G401 (cell line): ENCODE data around the gene MXRA8. TPM values are rescaled to one million over a fixed set of nuclear protein-coding genes. Genes with fewer than 3 reads are reported as not detected.
A peak's percentile ranks its signal among the peaks of the same experiment; 100 is the strongest.
"Not testable (repeated sequence)": the region's sequence is repeated elsewhere in the genome, so short reads cannot be mapped to it uniquely, and the experiment has no call there.

Experiments used
- DNase-seq: peaks from one replicate; pipeline ENCODE4 v3.0.0-alpha.2; 2015; ENCODE audit warnings: low spot score
- in situ Hi-C: cut with HindIII; loops from 2 replicates; pipeline ENCODE4 v1.10.0; 2016; ENCODE audit warnings: low sequenced_read_pairs, mixed read lengths
- total RNA-seq: library from RNA; depleted of rRNA; stranded (reverse); fragments of >200 nt; shearing (Covaris generic); gene quantifications from 2 replicates; pipeline ENCODE4 v1.2.3, GENCODE V29; 2014; rRNA removed

The MXRA8 gene
- 23.0 and 26.7 TPM in 2 replicates for total RNA-seq

DNA sequence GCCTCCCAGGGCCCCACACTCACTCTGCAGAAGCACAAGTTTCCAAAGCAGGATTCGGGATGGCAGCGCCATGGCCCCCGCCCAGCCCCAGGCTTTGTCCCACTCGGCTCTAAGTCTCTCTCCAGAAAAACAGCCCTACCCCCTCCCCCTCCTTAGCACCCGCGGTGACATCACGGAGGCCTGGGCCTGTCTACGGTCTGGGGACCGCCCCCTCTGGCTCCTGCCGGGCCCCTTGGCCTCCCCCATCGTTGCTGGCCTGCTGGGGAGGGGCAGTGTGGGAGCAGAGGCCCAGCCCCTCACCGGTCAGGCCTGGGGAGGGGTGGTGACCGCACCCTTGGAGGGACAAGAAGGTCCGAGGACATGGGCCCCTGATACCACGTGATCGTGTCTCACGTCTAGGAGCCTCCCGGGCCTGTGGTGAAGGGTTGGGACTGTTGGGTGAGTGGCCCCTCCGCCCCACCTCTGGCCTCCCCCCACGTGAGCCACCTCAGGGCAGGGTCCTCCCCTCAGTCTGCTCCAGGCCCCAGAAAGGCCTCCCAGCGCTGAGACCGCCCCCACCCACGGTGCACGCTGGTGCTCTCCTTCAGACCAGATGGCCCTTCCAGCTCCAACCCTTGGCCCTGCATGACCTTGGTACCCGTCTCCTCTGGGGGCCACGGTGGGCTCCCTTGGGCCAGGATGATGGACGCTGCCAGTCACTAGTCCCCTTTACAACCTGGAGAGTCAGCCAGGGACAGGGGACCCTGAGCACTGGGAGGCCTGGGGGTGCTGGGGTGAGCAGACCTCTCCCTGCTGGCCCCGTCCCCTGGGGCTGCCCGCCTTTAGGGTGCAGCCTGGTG lies at the start of gene MXRA8:
Gene MXRA8 (minus strand): TSS at position 123 of the 839 bp plus-strand sequence. CDS start 51 bp downstream, at position 72.
- in situ Hi-C loops, result no loop called here

GRCh38 chr1:1407636-1408318 lies 49.4 kb upstream of the MXRA8 start:
- DNase-seq, result no peak
- in situ Hi-C loops, result no loop called here

More for the DNA sequence above, at the start of gene MXRA8:
- no peak for DNase-seq

- in situ Hi-C loops, result no loop called here
- DNase-seq, result peak; percentile 90
Observed at GRCh38 chr1:1406821-1407635, 48.7 kb upstream of the MXRA8 start, which contains the start of gene MRPL20. Gene MRPL20 (minus strand): TSS chr1:1407293. CDS start chr1:1407217, 76 bp downstream.

DNA sequence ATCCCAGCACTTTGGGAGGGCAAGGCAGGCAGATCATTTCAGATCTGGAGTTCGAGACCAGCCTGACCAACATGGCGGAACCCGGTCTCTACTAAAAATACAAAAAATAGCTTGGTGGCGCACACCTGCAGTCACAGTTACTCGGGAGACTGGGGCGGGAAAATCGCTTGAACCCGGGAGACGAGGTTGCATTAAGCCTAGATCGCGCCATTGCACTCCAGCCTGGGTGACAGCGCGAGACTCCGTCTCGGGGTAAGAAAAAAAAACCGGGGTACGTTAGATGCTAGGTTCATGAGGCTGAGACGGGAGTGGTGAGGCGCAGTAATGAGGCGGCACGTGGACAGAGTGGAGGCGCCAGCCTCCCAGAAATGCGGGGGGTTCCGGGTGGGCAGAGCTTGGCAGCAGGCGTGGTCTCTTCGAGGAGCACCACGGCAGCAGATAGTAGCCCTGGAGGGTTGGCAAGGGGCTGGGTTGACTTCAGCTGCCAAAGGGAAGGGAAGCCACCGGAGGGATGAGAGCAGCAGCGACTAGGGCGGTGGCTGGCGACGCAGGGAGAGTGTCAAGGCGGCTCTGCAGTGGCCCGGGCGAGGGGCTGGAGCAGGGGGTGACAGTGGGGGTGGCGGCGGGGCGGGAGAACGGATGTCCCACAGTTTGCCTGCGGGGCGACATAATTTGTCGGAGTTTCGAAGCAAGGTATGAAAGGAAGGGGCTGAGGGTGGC lies 47.9 kb upstream of the MXRA8 start:
- in situ Hi-C loops, result no loop called here
- DNase-seq, result no peak

GRCh38 chr1:1403653-1404052 lies 45.3 kb upstream of the MXRA8 start:
- in situ Hi-C loops, result no loop called here
- no peak for DNase-seq

- in situ Hi-C loops, DNase-seq: not testable (repeated sequence)
Observed at GRCh38 chr1:1402901-1403392, 44.6 kb upstream of the MXRA8 start.

GRCh38 chr1:1402072-1402900 lies 43.9 kb upstream of the MXRA8 start:
- DNase-seq, result peak; percentile 40
- in situ Hi-C loops, result no loop called here

DNA sequence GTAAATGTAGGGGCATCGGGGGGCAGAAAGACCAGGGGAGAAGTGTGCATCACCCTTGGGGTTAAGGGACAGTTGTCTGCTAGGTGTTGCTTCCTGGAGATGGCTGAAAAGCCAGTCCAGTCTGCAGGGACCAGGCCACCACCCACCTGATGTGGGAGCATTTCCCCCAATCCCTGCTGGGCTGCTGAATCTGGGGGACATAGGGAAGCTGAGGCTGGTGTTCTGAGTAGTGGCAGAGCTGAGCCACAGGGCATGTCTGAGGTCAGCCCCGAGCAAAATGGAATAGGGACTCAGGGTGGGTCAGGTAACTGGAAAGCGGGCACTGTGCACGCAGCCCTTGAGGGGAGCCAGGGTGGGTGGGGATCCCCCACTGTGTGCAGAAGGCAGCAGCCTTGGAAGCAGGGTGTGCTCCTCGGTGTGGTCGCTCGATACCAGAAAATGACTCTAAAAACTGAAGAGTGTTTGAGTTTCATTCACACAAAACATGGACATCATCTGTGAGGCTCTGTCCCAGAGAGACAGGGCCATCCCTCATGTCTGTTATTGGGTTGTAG lies 43.2 kb upstream of the MXRA8 start:
- in situ Hi-C loops, result no loop called here
- no peak for DNase-seq

DNA sequence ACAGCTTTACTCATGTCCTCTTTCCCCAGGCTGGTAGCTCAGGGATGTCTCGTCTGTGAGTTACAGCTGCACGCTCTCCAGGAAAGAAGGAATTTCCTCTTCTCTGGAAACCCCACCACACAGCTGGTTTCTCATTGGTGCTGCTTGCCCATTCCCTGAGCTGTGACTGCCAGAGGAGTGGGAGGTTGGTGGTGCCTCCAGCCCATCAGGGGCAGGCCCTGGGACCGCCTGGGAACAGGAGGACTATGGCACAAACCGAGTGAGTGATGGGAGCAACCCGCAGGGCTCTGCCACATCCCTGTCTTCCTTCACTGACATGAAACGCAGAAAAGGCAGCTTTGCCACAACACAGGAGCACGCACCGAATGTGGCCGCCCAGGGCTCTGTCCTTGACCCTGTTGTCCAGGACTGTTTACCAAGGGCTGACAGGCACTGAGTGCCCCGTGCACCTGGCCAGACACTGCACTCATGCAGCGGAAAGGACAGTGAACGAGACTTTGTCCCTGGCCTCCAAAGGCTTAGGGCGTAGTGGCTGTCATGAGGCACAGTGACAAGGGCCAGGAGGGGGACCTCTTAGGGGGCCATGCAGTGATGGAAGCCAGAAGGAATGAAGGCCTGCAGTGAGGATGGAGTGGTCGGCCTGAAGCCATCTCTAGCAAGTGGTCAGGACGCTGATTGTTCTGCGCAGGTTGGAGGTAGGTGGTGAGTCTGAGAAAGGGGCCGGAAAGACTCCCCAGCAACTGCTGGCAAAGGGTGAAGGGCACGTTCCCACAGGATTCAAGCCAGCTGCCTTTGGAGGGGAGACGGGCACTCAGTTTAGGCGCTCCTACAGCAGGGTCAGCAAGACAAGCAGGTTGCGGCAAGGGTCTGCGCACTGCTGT lies 42.5 kb upstream of the MXRA8 start:
- DNase-seq, result no peak
- in situ Hi-C loops, result no loop called here

DNA sequence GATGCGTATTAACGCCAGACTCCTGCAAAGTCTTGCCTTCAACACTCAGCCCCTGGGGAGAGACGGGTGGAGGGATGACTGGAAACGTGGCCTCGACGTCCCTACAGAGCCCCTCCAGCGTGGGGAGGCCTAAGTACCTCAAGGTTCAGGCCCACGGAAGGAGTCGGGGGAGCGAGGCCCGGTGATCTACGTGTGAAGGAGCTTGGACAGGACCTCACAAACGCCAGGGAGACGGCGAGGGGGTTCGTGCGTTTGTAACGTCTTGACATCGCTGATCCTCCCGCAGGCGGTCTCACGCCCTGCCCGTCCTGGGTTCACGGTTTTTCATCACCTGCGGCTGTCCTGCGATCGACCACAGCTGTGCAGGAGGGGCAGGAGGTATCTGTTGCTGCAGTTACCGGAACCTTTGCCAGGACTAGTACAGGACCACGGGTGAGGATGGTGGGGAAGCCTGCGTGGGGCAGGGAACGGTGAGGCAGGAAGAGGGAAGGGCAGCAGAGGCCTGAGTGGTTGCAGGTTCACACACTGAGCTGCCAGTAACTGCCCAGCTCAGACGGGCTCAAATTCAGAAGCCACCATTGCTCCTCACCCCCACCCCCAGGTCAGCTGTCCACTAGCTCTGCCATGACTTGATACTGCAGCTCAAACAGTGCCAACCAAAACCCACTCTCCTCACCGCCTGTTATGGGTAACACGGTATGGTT lies 41.7 kb upstream of the MXRA8 start:
- no peak for DNase-seq
- in situ Hi-C loops, result no loop called here

- in situ Hi-C loops, result no loop called here
- peak; percentile 94 for DNase-seq
Observed at GRCh38 chr1:1399187-1399871, 41.0 kb upstream of the MXRA8 start, which contains the start of gene CCNL2. Gene CCNL2 (minus strand): TSS chr1:1399335. CDS start chr1:1399306, 29 bp downstream.

- no peak for DNase-seq
- in situ Hi-C loops, result no loop called here
Observed at GRCh38 chr1:1398677-1399186, 40.4 kb upstream of the MXRA8 start.

DNA sequence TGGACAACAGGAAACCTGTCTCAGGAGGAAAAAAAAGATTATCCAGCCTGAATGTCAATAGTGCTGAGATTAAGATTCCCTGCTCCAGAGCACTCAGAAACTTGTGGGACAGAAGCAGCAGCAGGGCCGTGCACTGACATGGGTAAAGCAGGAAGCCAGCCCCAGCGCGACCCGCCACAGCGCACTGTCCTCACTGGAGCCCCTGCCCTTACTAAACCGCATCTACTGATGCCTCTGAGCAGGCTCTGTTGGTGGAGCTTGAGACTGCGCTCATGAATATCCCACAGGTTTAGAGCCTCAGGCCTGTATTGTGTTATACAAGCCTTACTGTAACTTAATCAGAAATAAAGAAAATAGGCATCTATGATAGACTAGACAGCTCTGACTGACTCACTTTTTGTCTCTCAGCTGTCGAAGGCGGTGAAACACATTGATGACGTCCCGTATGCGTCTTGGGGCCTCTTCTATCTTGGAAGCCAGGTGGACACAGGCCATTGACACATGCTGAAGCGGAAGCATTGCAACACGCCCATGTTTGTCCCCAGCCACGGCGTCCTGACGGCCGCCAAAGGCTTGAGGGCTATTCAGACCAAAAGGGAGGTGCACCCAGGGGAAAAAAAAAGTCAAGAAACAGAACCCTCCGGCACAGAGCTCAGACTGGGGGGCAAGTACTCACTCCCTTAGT lies 39.6 kb upstream of the MXRA8 start:
- DNase-seq, result no peak

GRCh38 chr1:1395166-1395565 lies 36.8 kb upstream of the MXRA8 start:
- in situ Hi-C loops, result no loop called here
- DNase-seq, result no peak

More for the DNA sequence above, 39.6 kb upstream of the MXRA8 start:
- in situ Hi-C loops, result no loop called here

- no peak for DNase-seq
- in situ Hi-C loops, result no loop called here
Observed at GRCh38 chr1:1394116-1394515, 35.8 kb upstream of the MXRA8 start.
